GM12878 (cell line): ENCODE results near the gene STPG1. TPM values are rescaled to one million over a fixed set of nuclear protein-coding genes. Genes with fewer than 3 reads are reported as not detected.

Experiments
- CTCF ChIP-seq, 3 experiments: IDR thresholded peaks in 2 of 3; conservative IDR thresholded peaks in 1 of 3; 2 replicates each; pipeline ENCODE4 v1.5.1; 2011; ENCODE audit warnings: low read depth in 3 of 3, low read length in 3 of 3, mild to moderate bottlenecking in 3 of 3, control low read depth in 2 of 3, moderate library complexity in 2 of 3, inconsistent platforms in 1 of 3, mixed read lengths in 1 of 3; ENCODE audit not compliant: control insufficient read depth in 2 of 3, insufficient read depth in 1 of 3; ENCODE audit errors: extremely low read depth in 1 of 3
- EED ChIP-seq: sonication (generic); IDR thresholded peaks from 2 replicates; pipeline ENCODE4 v1.6.1; 2016; ENCODE audit warnings: antibody characterized with exemption, low read depth
- EZH2 ChIP-seq: IDR thresholded peaks from 2 replicates; pipeline ENCODE4 v1.6.1; 2012; ENCODE audit warnings: low read depth, mild to moderate bottlenecking, control low read depth, inconsistent platforms, low read length, borderline replicate concordance; ENCODE audit not compliant: control insufficient read depth
- MAX ChIP-seq: IDR thresholded peaks from 2 replicates; pipeline ENCODE4 v1.6.1; 2012; ENCODE audit warnings: low read depth, low read length, improper control_type of control experiment
- MEF2B ChIP-seq: fragments of 450-650 bp; IDR thresholded peaks from 2 replicates; pipeline ENCODE4 v1.6.1; 2018; ENCODE audit warnings: mild to moderate bottlenecking, moderate library complexity; ENCODE audit not compliant: partially characterized antibody, poor library complexity, severe bottlenecking
- NFYA ChIP-seq: IDR thresholded peaks from 2 replicates; pipeline ENCODE4 v1.6.1; 2011; ENCODE audit warnings: low read depth, mild to moderate bottlenecking, low read length, improper control_type of control experiment, borderline replicate concordance
- NR2C1 ChIP-seq: fragments of 450-650 bp; IDR thresholded peaks from 2 replicates; pipeline ENCODE4 v1.6.1; 2017; ENCODE audit warnings: antibody characterized with exemption, mild to moderate bottlenecking, moderate library complexity
- NRF1 ChIP-seq: conservative IDR thresholded peaks from 2 replicates; pipeline ENCODE4 v1.6.1; 2011; ENCODE audit warnings: mild to moderate bottlenecking, low read depth, low read length, improper control_type of control experiment
- RAD21 ChIP-seq: IDR thresholded peaks from 2 replicates; pipeline ENCODE4 v1.6.1; 2011; ENCODE audit warnings: mild to moderate bottlenecking, low read depth, low read length, moderate library complexity; ENCODE audit not compliant: insufficient read depth
- RBBP5 ChIP-seq: fragments of 200-600 bp; sonication (generic); conservative IDR thresholded peaks from 2 replicates; pipeline ENCODE4 v1.6.1; 2016
- RUNX3 ChIP-seq: IDR thresholded peaks from 2 replicates; pipeline ENCODE4 v1.6.1; 2012; ENCODE audit warnings: low read length, inconsistent platforms
- SIX5 ChIP-seq: IDR thresholded peaks from 2 replicates; pipeline ENCODE4 v1.6.1; 2011; ENCODE audit warnings: mild to moderate bottlenecking, low read depth, low read length, moderate library complexity; ENCODE audit not compliant: severe bottlenecking
- SMAD1 ChIP-seq: fragments of 450-650 bp; IDR thresholded peaks from 2 replicates; pipeline ENCODE4 v1.6.1; 2018; ENCODE audit warnings: mild to moderate bottlenecking, low read depth; ENCODE audit not compliant: partially characterized antibody
- SMAD5 ChIP-seq: IDR thresholded peaks from 2 replicates; pipeline ENCODE4 v1.6.1; 2016; ENCODE audit warnings: antibody characterized with exemption, low read depth
- SREBF2 ChIP-seq: IDR thresholded peaks from 2 replicates; pipeline ENCODE4 v1.6.1; 2012; ENCODE audit warnings: mild to moderate bottlenecking, low read length
- STAT3 ChIP-seq: IDR thresholded peaks from 2 replicates; pipeline ENCODE4 v1.6.1; 2011; ENCODE audit warnings: low read depth, low read length, improper control_type of control experiment
- YY1 ChIP-seq: IDR thresholded peaks from 2 replicates; pipeline ENCODE4 v1.6.1; 2011; ENCODE audit warnings: low read depth, mild to moderate bottlenecking, low read length
- ZNF207 ChIP-seq: fragments of 450-650 bp; IDR thresholded peaks from 2 replicates; pipeline ENCODE4 v1.6.1; 2014; ENCODE audit warnings: antibody characterized with exemption, mild to moderate bottlenecking, borderline replicate concordance
- ZNF687 ChIP-seq: fragments of 450-650 bp; IDR thresholded peaks from 2 replicates; pipeline ENCODE4 v1.6.1; 2017; ENCODE audit warnings: mild to moderate bottlenecking, moderate library complexity
- polyA plus RNA-seq, 11 experiments: library from polyadenylated mRNA; depleted of rRNA in 4 of 11; unstranded in 6 of 11; stranded (reverse) in 5 of 11; fragments of >200 nt; fragmentation: Nextera tagmentation in 4 of 11; fragmentation: Illumina TruSeq in 1 of 11; extraction: Ambion mirVana in 4 of 11; extraction: Trizol in 1 of 11; gene quantifications; 1 replicate in 1 of 11; 2 replicates in 10 of 11; pipeline versions ENCODE4 v1.2.1 to v1.2.3, GENCODE V29; 2011 to 2016; ENCODE audit warnings: inconsistent platforms in 2 of 11, missing spikeins in 2 of 11, low read depth in 1 of 11
- total RNA-seq, 4 experiments: library from RNA; depleted of rRNA in 3 of 4; stranded (reverse); fragments of >200 nt in 3 of 4; fragmentation: Illumina TruSeq in 1 of 4; extraction: Trizol in 1 of 4; gene quantifications; 2 replicates each; pipeline versions ENCODE4 v1.2.1 to v1.2.3, GENCODE V29; 2013 to 2021
- TF ChIP-seq, protein P1 (sequence below): fragments of 450-650 bp; IDR thresholded peaks from 2 replicates; pipeline ENCODE4 v1.6.1; 2017; ENCODE audit warnings: mild to moderate bottlenecking

The STPG1 gene
- total and polyA plus RNA-seq, 10 of the 15 experiments (the other 5 are each of a cell fraction or from before 2014, with no cell fraction given) = 0.22 to 2.6 (median 0.73) TPM

DNA sequence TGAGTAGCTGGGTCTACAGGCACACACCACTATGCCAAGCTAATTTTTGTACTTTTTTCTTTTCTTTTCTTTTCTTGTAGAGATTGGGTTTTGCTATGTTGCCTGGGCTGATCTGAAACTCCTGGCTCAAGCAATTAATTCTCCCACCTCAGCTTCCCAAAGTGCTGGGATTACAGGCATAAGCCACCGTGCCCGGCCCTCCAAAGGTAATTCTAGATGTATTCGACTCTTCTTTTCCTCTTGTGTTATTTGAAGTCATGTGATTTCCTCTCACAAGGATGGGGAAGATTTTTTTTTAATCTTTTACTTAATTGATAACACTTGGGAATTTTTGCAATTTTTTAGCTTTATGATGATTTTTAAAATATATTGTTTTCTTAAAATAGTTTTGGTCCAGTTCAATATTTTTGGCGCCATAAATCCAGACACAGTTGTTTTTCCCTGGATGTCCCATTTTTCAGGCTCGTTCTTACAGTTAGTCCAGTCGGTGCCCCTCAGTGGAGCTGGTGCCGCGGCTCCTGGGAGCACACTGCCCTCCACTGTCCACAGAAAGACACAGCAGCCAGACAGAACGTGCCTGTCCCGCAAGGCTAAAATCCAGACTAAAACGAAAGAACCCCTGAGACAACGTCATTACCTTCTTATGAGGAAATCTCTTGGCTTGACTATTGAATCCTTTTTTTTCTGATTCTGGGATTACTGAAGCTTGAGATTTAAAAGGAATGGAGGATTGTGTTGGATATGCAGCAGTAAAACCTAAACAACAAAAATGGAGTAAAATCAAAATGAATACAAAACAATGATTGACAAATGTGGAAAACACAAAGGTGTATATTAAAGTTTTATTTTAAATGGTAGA, 22.4 kb downstream of the STPG1 start (continued):
- TF ChIP-seq MAX (peak; percentile 46; the same call in 1 of the 2 replicates), ZNF207 (no peak), RUNX3 (no peak), SMAD5 (no peak), CTCF (IDR thresholded peaks at IDR 0.05 in 2 of 3, conservative IDR thresholded peaks at IDR 0.05 in 1 of 3; ENCODE audit: control insufficient read depth in 2 of 3, extremely low read depth in 1 of 3, insufficient read depth in 1 of 3, low read depth in 3 of 3, low read length in 3 of 3) (peak; percentile 95 to 97 (median 97)), RAD21 (peak; percentile 97), MEF2B (no peak), SREBF2 (no peak), EZH2 (no peak), NRF1 (no peak), SIX5 (no peak), RBBP5 (no peak), SMAD1 (no peak), STAT3 (no peak), EED (no peak), NFYA (no peak), YY1 (peak; percentile 68), ZNF687 (no peak), NR2C1 (no peak)
- TF ChIP-seq, protein P1, sequence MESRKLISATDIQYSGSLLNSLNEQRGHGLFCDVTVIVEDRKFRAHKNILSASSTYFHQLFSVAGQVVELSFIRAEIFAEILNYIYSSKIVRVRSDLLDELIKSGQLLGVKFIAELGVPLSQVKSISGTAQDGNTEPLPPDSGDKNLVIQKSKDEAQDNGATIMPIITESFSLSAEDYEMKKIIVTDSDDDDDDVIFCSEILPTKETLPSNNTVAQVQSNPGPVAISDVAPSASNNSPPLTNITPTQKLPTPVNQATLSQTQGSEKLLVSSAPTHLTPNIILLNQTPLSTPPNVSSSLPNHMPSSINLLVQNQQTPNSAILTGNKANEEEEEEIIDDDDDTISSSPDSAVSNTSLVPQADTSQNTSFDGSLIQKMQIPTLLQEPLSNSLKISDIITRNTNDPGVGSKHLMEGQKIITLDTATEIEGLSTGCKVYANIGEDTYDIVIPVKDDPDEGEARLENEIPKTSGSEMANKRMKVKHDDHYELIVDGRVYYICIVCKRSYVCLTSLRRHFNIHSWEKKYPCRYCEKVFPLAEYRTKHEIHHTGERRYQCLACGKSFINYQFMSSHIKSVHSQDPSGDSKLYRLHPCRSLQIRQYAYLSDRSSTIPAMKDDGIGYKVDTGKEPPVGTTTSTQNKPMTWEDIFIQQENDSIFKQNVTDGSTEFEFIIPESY = no peak
